A549 treated with dexamethasone at 1 μM for 4 hours (cell line): Measurements from ENCODE around the gene RHBDL2. TPM values are rescaled to one million over a fixed set of nuclear protein-coding genes. Genes with fewer than 3 reads are reported as not detected.

ENCODE experiments used
- total RNA-seq: library from RNA; stranded (reverse); fragments of 200-300 nt; extraction: Qiagen RNA extraction; gene quantifications from 5 replicates; pipeline ENCODE4 v1.2.3, GENCODE V29; 2022

Gene RHBDL2, protein sequence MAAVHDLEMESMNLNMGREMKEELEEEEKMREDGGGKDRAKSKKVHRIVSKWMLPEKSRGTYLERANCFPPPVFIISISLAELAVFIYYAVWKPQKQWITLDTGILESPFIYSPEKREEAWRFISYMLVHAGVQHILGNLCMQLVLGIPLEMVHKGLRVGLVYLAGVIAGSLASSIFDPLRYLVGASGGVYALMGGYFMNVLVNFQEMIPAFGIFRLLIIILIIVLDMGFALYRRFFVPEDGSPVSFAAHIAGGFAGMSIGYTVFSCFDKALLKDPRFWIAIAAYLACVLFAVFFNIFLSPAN
- 1.9 to 2.3 TPM (median 2.2 TPM) in 5 replicates for total RNA-seq

DNA sequence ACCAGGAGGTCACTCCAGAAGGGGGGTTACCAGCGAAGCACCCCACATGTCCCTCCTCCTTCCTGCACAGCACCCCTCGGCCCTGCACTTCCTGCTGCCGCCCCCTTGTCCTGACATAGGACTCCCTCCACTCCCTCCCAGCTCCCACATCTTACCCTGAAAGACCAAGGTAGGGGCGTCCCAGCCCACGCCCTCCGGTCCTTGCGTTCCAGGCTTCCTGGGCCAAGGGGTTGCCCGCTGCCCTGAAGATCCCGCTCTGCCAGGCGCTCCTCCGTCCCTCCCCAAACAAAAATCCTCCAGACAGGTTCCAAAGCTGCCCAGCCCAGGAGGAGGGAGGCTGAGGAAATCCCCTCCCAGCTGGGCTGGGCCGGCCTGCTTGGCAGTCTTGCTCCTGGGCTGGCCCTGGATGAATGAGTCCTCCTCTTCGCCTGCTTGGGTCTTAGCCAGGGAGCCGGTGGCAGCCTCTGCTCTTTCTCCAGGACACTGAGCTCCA, at the start of gene RHBDL2:
RHBDL2 (minus strand) TSS at position 304 of the 493 bp plus-strand sequence. CDS start 22,618 bp downstream, outside the sequence.

DNA sequence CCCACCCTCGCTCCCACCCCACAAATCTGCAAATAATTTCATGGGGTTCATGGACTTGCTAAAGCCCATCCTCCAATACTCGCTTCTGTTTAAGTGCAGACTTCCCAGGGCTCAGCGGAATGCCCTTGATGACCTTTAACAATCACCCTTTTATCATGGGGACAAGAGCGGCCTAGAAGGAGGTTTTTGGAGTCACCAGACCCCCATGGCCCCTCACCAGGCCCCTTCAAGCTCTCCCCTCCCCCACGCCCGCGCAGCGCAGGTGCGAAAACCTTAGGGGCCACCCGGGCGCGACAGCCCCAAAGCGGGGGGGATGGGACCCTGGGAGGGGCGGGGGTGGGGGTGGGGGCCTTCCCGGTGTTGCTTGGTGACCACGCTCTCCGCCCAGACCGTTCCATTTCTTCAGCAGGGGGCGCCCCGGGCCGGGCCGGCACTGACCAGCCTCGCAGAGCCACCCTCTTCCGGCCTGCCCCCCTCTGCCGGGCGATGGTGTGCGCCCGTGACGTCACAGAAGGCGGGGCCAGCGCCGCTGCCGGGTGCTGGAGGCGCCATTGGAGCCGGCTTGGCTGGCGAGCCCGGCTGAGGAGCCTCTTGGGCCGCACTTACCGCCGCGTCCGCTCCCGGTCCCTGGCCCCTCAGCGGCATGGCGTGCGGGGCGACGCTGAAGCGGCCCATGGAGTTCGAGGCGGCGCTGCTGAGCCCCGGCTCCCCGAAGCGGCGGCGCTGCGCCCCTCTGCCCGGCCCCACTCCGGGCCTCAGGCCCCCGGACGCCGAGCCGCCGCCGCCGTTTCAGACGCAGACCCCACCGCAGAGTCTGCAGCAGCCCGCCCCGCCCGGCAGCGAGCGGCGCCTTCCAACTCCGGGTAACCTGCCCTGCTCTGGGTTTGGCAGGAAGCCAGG, 49.4 kb upstream of the RHBDL2 start, which contains the start of gene AKIRIN1:
AKIRIN1 (plus strand) TSS at position 539 of the 900 bp plus-strand sequence; CDS start at position 644, 105 bp downstream.

DNA sequence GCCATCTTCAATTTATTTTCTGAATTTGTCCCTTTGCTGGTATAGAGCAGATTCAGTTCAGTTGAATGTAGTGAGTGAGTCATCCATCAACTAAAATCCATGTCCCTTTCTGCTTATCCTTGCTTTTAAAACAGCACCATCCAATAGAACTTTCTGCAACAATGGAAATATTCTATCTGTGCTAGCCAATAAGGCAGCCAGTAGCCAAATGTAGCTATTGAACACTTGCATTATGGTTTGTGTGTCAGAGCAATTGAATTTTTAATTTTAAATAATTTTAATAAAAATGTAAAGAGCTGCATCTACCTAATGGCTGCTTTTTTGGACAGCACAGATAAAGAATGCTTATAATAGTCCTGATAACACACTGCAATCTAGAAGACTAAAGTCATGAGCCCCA, 60.1 kb downstream of the RHBDL2 start, which contains the start of gene GJA9:
GJA9 (minus strand) TSS at position 101 of the 400 bp plus-strand sequence. CDS start 5,489 bp downstream, outside the sequence.

DNA sequence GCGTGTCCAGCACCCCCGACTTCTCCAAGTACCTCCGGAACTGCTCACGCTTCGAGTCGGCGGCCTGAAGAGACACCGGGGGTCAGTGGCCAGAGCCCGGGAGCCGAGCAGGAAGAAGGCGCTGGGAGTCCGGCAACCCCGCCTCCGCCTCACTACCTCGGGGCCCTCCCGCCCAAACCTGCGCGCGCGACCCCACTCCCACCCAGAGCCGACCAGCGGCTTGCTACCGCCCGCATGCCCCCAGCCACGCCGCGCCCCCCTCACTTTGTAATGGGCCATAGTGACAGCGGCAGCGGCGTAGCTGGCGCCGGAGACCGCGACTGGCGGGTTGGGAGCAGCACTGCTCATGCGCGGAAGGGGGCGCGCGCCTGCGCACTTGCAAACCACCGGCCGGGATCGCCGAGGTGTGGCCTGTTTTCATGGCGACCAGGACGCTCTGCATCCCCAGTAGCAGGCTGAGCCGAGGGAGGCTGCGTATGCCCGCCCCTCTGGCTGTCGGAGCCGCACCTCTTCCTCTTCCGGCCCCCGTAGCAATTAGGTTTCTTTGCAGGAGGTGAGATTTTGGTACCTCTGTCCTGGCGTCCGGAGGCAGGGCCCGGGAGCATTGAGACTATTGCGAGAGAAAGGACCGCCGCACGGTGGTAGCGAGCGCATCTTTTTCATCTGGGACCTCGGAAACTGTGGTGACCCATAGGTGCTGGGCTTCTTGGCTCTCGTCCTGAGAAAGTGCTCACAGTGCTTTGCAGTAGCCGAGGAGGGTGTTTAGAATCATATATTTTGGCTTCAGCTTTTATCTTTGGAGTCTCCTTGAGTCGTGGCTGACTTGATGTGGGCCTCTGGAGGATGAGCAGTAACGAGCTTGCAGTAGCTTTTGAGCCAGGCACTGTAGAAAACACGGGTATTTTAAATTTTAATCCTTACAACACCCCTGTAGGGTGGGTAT, 68.3 kb downstream of the RHBDL2 start, which contains the start of gene MYCBP:
MYCBP (minus strand) TSS at position 322 of the 943 bp plus-strand sequence; CDS start at position 279, 43 bp downstream.

DNA sequence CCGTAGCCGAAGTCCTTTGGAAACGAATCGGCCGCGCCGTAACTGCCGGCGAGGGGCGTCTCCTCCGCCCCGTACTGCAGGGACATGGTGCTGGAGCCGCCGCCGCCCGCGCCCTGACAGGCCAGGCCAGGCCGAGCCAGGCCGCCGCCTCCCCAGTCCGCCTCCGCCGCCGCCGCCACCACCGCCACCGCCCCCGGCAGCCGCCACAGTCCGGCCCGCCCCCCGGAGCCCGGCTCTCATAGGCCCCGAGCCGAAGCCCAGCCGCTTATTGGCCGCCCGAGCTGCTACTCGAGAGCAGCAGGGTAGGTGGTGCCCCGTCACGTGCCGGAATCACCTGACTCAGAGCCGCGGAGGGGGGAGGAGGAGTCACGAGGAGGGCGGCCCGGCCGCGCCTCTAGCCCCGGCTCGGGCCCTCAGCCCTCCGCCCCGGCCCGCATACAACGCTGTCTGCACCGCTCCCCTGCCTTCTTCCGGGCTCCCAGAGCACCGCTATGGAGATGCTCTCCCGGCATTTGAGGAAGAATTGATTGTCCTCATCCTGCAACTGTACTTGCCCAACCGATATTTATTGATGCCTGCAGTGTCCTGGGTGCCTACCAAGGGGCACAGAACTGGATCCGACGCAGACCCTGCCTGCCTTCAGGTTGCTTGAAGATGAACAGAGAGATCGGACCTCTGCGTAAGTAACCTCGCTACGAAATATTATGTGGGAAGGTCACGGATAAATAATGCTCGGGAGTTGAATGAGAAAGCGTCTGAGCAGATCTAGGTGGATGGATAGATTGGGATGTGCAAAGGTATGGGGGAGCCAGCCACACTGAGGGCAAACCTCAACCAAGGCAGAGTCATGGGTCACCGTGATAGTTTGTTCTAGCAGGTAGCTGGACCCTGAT, 81.8 kb downstream of the RHBDL2 start, which contains the start of gene RRAGC:
RRAGC (minus strand) TSS at position 212 of the 893 bp plus-strand sequence; CDS start at position 86, 126 bp downstream.

Other genes starting within 250 kb of the RHBDL2 start
- 28.6 to 34.1 TPM (median 31.5 TPM) in 5 replicates for gene RRAGC, start 82.1 kb downstream of the RHBDL2 start, total RNA-seq
- gene MYCBP, start 68.5 kb downstream of the RHBDL2 start, total RNA-seq, result 13.1 to 20.7 TPM (median 13.4 TPM) in 5 replicates
- 0.05 to 0.06 TPM (median 0.05 TPM) in 3 of 5 replicates, not detected in the others for gene GJA9, start 60.2 kb downstream of the RHBDL2 start, total RNA-seq
- 40.7 to 54.9 TPM (median 48.9 TPM) in 5 replicates for gene AKIRIN1, start 49.4 kb upstream of the RHBDL2 start, total RNA-seq
- 403 to 563 TPM (median 409 TPM) in 5 replicates for gene NDUFS5, start 84.5 kb upstream of the RHBDL2 start, total RNA-seq